Urinary bladder (tissue), 4 donors: ENCODE results near the gene MRPS23. TPM values are rescaled to one million over a fixed set of nuclear protein-coding genes. Genes with fewer than 3 reads are reported as not detected.
A peak's percentile ranks its signal among the peaks of the same experiment; 100 is the strongest.

Experiments used
- DNase-seq: peaks from one replicate; pipeline ENCODE4 v3.0.0-alpha.2; 2015; ENCODE audit errors: extremely low spot score
- H3K27ac ChIP-seq: one replicate; pipeline ENCODE4 v1.5.1; 2013; ENCODE audit warnings: low read depth, mild to moderate bottlenecking, moderate library complexity
- H3K36me3 ChIP-seq: one replicate; pipeline ENCODE4 v1.6.1; 2013; ENCODE audit warnings: mild to moderate bottlenecking, moderate library complexity; ENCODE audit not compliant: insufficient read depth
- H3K4me1 ChIP-seq: one replicate; pipeline ENCODE4 v1.6.1; 2013; ENCODE audit warnings: mild to moderate bottlenecking, moderate library complexity; ENCODE audit not compliant: insufficient read depth
- H3K4me3 ChIP-seq: one replicate; pipeline ENCODE4 v1.5.1; 2013; ENCODE audit warnings: low read depth, low read length
- WGBS: extraction: QIAGEN DNeasy Blood & Tissue Kit; methylation state at CpG from one replicate; pipeline ENCODE4 v1.1.7; 2013; 5-methylcytosine and 5-hydroxymethylcytosine counted together
- polyA plus RNA-seq: library from polyadenylated mRNA; stranded (reverse); fragments of 200-250 nt; gene quantifications from one replicate; pipeline ENCODE4 v1.2.3, GENCODE V29; 2013
- total RNA-seq: library from RNA; depleted of rRNA; stranded (reverse); fragments of >200 nt; gene quantifications from one replicate; pipeline ENCODE4 v1.2.3, GENCODE V29; 2014
- donor health status: healthy with polysubstance abuse.
- donor health status: healthy.

Gene MRPS23
- total RNA-seq, result 17.3 TPM
- polyA plus RNA-seq, result 41.2 TPM

- WGBS, result under 1% methylated on average over 57 of the region's 57 CpGs
- Histone ChIP-seq H3K36me3 (no peaks in the 10 kb centered on the region), H3K4me3 (peak within 1 kb of the TSS; percentile 80), H3K4me1 (peaks cover 2% of the 10 kb centered on the region), H3K27ac (peak within 1 kb of the TSS; percentile 95)
- peak; percentile 97 for DNase-seq
These were observed at the start of gene MRPS23 for GRCh38 chr17:57849874-57850754. Gene MRPS23 (minus strand): TSS chr17:57850044. CDS start chr17:57850010, 34 bp downstream.

GRCh38 chr17:57899391-57899790 lies 49.5 kb upstream of the MRPS23 start:
- 22% methylated on average over 8 of the region's 8 CpGs for WGBS
- peak overlapping the region; percentile 84 for H3K27ac ChIP-seq
- no peak overlapping the region for H3K4me3 ChIP-seq
- H3K4me1 ChIP-seq, result peaks cover 4% of the 10 kb centered on the region
- H3K36me3 ChIP-seq, result no peaks in the 10 kb centered on the region
- no peak for DNase-seq

- Histone ChIP-seq H3K27ac (peak overlapping the region; percentile 84), H3K4me1 (peaks cover 4% of the 10 kb centered on the region), H3K36me3 (no peaks in the 10 kb centered on the region), H3K4me3 (no peak overlapping the region)
- no peak for DNase-seq
- 24% methylated on average over 9 of the region's 9 CpGs for WGBS
These were observed 48.9 kb upstream of the MRPS23 start for GRCh38 chr17:57898487-57899311.

- Histone ChIP-seq H3K27ac (peak overlapping the region; percentile 54), H3K4me3 (no peak overlapping the region), H3K4me1 (peaks cover 4% of the 10 kb centered on the region), H3K36me3 (no peaks in the 10 kb centered on the region)
- WGBS, result 43% methylated on average over 8 of the region's 8 CpGs
- no peak for DNase-seq
These were observed 45.7 kb upstream of the MRPS23 start for GRCh38 chr17:57895382-57896060.

- no peak for DNase-seq
- Histone ChIP-seq H3K27ac (peak overlapping the region; percentile 54), H3K4me3 (no peak overlapping the region), H3K4me1 (peaks cover 4% of the 10 kb centered on the region), H3K36me3 (no peaks in the 10 kb centered on the region)
- 96% methylated on average over 1 of the region's 1 CpG for WGBS
These were observed 45.0 kb upstream of the MRPS23 start for GRCh38 chr17:57894848-57895247.

GRCh38 chr17:57892820-57893595 lies 43.2 kb upstream of the MRPS23 start:
- Histone ChIP-seq H3K36me3 (no peaks in the 10 kb centered on the region), H3K27ac (peak overlapping the region; percentile 91), H3K4me3 (no peak overlapping the region), H3K4me1 (peaks cover 1% of the 10 kb centered on the region)
- WGBS, result 6% methylated on average over 16 of the region's 16 CpGs
- peak; percentile 83 for DNase-seq

- Histone ChIP-seq H3K4me1 (peaks cover 1% of the 10 kb centered on the region), H3K27ac (peak overlapping the region; percentile 73), H3K36me3 (no peaks in the 10 kb centered on the region), H3K4me3 (no peak overlapping the region)
- 31% methylated on average over 6 of the region's 6 CpGs for WGBS
- DNase-seq, result no peak
These were observed 42.4 kb upstream of the MRPS23 start for GRCh38 chr17:57892146-57892819.

- WGBS, result 77% methylated on average over 4 of the region's 4 CpGs
- peak overlapping the region; percentile 60 for H3K27ac ChIP-seq
- DNase-seq, result no peak
- no peaks in the 10 kb centered on the region for H3K36me3 ChIP-seq
- H3K4me1 ChIP-seq, result peaks cover 1% of the 10 kb centered on the region
- H3K4me3 ChIP-seq, result no peak overlapping the region
These were observed 41.0 kb upstream of the MRPS23 start for GRCh38 chr17:57890857-57891232.

GRCh38 chr17:57889892-57890856 lies 40.3 kb upstream of the MRPS23 start:
- H3K36me3 ChIP-seq, result no peaks in the 10 kb centered on the region
- DNase-seq, result no peak
- 42% methylated on average over 11 of the region's 11 CpGs for WGBS
- H3K27ac ChIP-seq, result peak overlapping the region; percentile 60
- H3K4me3 ChIP-seq, result no peak overlapping the region
- H3K4me1 ChIP-seq, result peaks cover under 1% of the 10 kb centered on the region

- Histone ChIP-seq H3K4me3 (no peak overlapping the region), H3K4me1 (no peaks in the 10 kb centered on the region), H3K27ac (peak overlapping the region; percentile 68), H3K36me3 (no peaks in the 10 kb centered on the region)
- WGBS, result 91% methylated on average over 2 of the region's 2 CpGs
- DNase-seq, result no peak
These were observed 39.4 kb upstream of the MRPS23 start for GRCh38 chr17:57889252-57889651.

- H3K4me3 ChIP-seq, result no peak overlapping the region
- no peaks in the 10 kb centered on the region for H3K36me3 ChIP-seq
- no peak for DNase-seq
- no peaks in the 10 kb centered on the region for H3K4me1 ChIP-seq
- 71% methylated on average over 12 of the region's 12 CpGs for WGBS
- no peak overlapping the region for H3K27ac ChIP-seq
These were observed 38.7 kb upstream of the MRPS23 start for GRCh38 chr17:57888311-57889216.
